ENCODE data around the gene MRRF. TPM values are rescaled to one million over a fixed set of nuclear protein-coding genes. Genes with fewer than 3 reads are reported as not detected.

MRRF gene
- total RNA-seq, 4 donors from 2014 or later = 33.2 to 55.7 (median 47.2) TPM

DNA sequence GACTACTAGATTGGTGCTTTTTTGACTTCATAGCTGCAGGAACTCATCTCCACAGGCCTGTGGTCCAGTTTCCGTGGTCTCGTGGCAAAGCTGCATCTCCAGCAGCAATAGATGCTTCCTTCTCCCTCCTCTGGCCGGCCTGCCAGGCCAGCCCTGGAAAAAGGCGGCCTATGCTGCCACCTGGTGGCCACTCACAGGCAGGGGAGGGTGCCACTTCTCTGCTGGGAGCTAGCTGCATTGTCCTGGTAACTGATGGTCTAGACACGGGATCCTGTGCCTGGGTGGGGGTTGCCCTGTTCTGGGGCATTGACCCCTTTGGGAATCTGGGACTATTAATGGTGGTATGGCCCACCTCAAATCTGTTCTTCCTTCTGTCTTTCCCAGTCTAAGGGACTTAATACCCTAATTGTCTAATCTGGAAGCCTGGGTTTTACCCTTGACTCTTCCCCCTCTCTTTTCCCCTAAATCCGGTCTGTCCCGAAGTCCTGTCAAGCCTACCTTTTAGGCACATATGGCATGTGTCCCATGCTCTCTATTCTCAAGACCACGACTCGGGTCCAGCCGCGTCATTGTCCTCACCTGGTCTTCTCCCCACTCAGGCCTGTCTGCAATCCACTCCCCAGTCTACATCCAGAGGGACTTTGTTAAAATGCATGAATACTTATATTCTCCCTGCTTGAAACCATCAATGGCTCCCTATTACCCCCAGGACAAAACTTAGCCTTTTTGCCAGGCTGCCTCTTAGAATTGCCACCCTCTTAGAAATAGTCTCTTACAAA is 86.1 kb downstream of the MRRF start:
- intact Hi-C loops (cut with DNase I; ENCODE audit: low total_unique reads) (loop anchor here (1.0 kb wide), 2 partner anchors 225 to 251 kb away; no protein-coding TSS in a partner anchor), in situ Hi-C loops (cut with MboI; ENCODE audit: low sequenced_read_pairs in 4 of 4) (loop anchor here (5.0 to 25.0 kb wide), 4 partner anchors 226 to 813 kb away; partner anchors contain the start of gene OR1K1 (in 1 of the 4))
- peak; percentile 80 to 88 for ATAC-seq
- H3K4me3 ChIP-seq = no peak overlapping the region
- no peak overlapping the region for H3K27ac ChIP-seq
- no peaks in the 10 kb centered on the region for H3K36me3 ChIP-seq
- H3K27me3 ChIP-seq = no peaks in the 10 kb centered on the region
- DNase-seq = peak; percentile 50 to 65
- TF ChIP-seq, protein P1, sequence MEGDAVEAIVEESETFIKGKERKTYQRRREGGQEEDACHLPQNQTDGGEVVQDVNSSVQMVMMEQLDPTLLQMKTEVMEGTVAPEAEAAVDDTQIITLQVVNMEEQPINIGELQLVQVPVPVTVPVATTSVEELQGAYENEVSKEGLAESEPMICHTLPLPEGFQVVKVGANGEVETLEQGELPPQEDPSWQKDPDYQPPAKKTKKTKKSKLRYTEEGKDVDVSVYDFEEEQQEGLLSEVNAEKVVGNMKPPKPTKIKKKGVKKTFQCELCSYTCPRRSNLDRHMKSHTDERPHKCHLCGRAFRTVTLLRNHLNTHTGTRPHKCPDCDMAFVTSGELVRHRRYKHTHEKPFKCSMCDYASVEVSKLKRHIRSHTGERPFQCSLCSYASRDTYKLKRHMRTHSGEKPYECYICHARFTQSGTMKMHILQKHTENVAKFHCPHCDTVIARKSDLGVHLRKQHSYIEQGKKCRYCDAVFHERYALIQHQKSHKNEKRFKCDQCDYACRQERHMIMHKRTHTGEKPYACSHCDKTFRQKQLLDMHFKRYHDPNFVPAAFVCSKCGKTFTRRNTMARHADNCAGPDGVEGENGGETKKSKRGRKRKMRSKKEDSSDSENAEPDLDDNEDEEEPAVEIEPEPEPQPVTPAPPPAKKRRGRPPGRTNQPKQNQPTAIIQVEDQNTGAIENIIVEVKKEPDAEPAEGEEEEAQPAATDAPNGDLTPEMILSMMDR (IDR thresholded peaks at IDR 0.05 in 4 of 5, conservative IDR thresholded peaks at IDR 0.05 in 1 of 5) = peak; percentile 92 to 96 (median 96)
- TF ChIP-seq POLR2A (IDR thresholded peaks at IDR 0.05) = no peak
- peaks cover 0 to 8% of the 10 kb centered on the region in 2 donors for H3K4me1 ChIP-seq
- no peaks in the 10 kb centered on the region for H3K9me3 ChIP-seq

DNA sequence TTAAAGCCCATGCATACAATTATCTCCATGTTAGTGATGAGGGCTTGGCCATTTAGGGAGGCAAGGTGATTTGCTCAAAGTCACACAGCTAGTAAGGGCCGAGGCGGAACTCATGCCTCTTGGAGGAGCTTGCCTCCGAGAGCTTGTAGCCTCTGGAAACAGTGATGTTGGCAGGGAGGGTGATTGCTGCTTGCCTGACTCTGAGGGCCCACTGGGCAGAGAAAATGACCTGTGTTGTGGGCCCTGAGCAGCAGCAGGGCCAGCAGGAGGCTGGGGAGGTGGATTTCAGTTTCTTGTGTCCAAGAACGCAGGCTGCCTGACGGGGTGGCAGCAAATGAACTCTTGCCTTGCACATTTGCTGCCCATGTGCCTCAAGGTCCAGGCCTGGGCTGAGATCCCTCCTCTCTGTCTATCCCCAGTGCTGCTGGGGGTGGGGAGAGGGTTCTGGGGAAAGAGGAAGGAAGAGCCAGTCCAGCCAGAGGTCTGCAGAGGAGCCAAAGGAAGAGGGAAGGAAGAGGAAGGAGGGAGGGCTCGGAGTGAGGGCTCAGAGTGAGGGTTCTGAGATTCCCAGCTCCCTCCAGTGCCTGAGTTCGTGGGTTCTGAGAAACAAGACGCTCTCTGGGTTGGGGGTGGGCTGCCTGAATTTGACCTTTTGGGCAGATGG is 90.0 kb downstream of the MRRF start:
- in situ Hi-C loops (cut with MboI; ENCODE audit: low sequenced_read_pairs in 4 of 4) = loop anchor here (5.0 to 25.0 kb wide), 4 partner anchors 230 to 817 kb away; partner anchors contain the start of gene OR1K1 (in 1 of the 4)
- ATAC-seq = no peak

DNA sequence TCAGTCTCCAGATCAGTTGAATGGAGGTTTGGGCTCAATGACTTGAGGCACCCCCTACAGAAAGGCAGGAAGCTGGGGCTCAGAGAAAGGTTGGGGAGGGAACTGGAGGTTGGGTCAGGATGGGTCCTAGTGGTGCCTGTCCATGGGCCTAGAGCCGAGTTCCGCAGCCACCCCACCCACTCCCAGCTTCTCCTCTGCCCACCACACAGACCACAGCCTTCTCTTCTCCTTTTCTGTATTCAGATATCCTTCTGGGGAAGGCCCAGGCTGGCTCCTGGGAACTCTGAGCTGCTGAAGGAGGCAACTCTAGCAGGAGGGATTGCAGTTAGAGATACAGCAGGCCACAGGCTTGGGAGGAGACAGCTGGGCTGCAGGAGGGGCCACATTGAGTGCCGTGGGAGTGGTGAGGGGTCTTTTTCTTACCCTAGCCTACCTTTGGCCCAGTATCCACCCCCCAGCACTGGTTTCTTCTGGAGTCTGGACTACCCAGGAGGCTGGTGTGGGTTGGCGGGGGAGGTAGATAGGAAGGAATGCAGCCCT is 90.7 kb downstream of the MRRF start:
- Histone ChIP-seq H3K36me3 (no peaks in the 10 kb centered on the region), H3K9me3 (no peaks in the 10 kb centered on the region), H3K4me3 (no peak overlapping the region), H3K27ac (no peak overlapping the region), H3K4me1 (no peaks in the 10 kb centered on the region), H3K27me3 (no peaks in the 10 kb centered on the region)
- ATAC-seq (no peak), DNase-seq (no peak)
- in situ Hi-C loops (cut with MboI; ENCODE audit: low sequenced_read_pairs in 4 of 4) (loop anchor here in 3 of 4 donors (10.0 to 25.0 kb wide), 3 partner anchors 231 to 818 kb away; partner anchors contain the start of gene OR1K1 (in 1 of the 3)), intact Hi-C loops (cut with DNase I; ENCODE audit: low total_unique reads) (no loop called here)
- TF ChIP-seq, protein P1 (IDR thresholded peaks at IDR 0.05 in 4 of 5, conservative IDR thresholded peaks at IDR 0.05 in 1 of 5) = no peak
- TF ChIP-seq POLR2A (IDR thresholded peaks at IDR 0.05) = no peak

More for the DNA sequence above, 90.0 kb downstream of the MRRF start:
- Histone ChIP-seq H3K9me3 (no peaks in the 10 kb centered on the region), H3K4me1 (no peaks in the 10 kb centered on the region), H3K4me3 (no peak overlapping the region), H3K36me3 (no peaks in the 10 kb centered on the region), H3K27me3 (no peaks in the 10 kb centered on the region), H3K27ac (no peak overlapping the region)
- no peak for TF ChIP-seq POLR2A (IDR thresholded peaks at IDR 0.05)
- TF ChIP-seq, protein P1 (IDR thresholded peaks at IDR 0.05 in 4 of 5, conservative IDR thresholded peaks at IDR 0.05 in 1 of 5) = no peak
- intact Hi-C loops (cut with DNase I; ENCODE audit: low total_unique reads) = no loop called here
- DNase-seq = peak; percentile 14 to 25

DNA sequence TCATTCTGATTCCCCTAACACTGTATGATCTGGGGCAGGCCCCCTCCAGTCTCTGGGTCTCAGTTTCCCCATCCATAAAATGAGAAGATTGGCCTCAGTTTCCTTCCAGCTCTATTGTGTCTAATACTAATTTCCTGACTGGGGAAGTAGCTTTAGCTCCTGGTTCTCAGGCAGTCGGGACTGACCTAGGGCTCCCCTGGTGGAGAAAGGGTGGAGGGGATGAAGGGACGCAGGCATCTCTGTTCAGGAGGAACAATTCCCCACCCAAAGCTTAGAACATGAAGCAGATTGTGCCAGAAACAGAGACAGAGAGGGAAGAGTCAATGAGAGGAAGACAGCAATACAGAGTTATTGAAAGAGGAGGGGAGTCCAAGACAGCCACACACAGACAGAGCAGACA is 91.9 kb downstream of the MRRF start:
- no peaks in the 10 kb centered on the region for H3K36me3 ChIP-seq
- no peaks in the 10 kb centered on the region for H3K27me3 ChIP-seq
- no peak for DNase-seq
- in situ Hi-C loops (cut with MboI; ENCODE audit: low sequenced_read_pairs in 4 of 4) (loop anchor here in 3 of 4 donors (10.0 to 25.0 kb wide), 3 partner anchors 232 to 819 kb away; partner anchors contain the start of gene OR1K1 (in 1 of the 3)), intact Hi-C loops (cut with DNase I; ENCODE audit: low total_unique reads) (no loop called here)
- no peak overlapping the region for H3K4me3 ChIP-seq
- TF ChIP-seq POLR2A (IDR thresholded peaks at IDR 0.05) = no peak
- TF ChIP-seq, protein P1 (IDR thresholded peaks at IDR 0.05 in 4 of 5, conservative IDR thresholded peaks at IDR 0.05 in 1 of 5) = no peak
- no peak for ATAC-seq
- no peaks in the 10 kb centered on the region for H3K4me1 ChIP-seq
- no peak overlapping the region for H3K27ac ChIP-seq
- H3K9me3 ChIP-seq = no peaks in the 10 kb centered on the region
